ENCODE results near the gene DTNB.

Gene DTNB

GRCh38 chr2:25347205-25347815 lies 326.1 kb downstream of the DTNB start:
- peaks cover 7 to 14% of the 10 kb centered on the region in 2 experiments for H3K4me1 ChIP-seq (ENCODE audit: control insufficient read depth in 1 of 2, insufficient read depth in 1 of 2, low read depth in 1 of 2, low read length in 1 of 2)
- H3K36me3 ChIP-seq, result no peaks in the 10 kb centered on the region
- H3K27ac ChIP-seq, result no peak overlapping the region
- H3K9me3 ChIP-seq, result no peaks in the 10 kb centered on the region
- no peak overlapping the region for H3K4me3 ChIP-seq (ENCODE audit: low read depth in 1 of 2, low read length in 1 of 2)
- H3K27me3 ChIP-seq, result peaks cover 33% of the 10 kb centered on the region
- no peak for TF ChIP-seq CTCF (IDR thresholded peaks at IDR 0.05)

- no peak for TF ChIP-seq CTCF (IDR thresholded peaks at IDR 0.05)
- H3K36me3 ChIP-seq, result no peaks in the 10 kb centered on the region
- peaks cover 8 to 20% of the 10 kb centered on the region in 2 experiments for H3K4me1 ChIP-seq (ENCODE audit: control insufficient read depth in 1 of 2, insufficient read depth in 1 of 2, low read depth in 1 of 2, low read length in 1 of 2)
- H3K4me3 ChIP-seq (ENCODE audit: low read depth in 1 of 2, low read length in 1 of 2), result no peak overlapping the region
- H3K27ac ChIP-seq, result no peak overlapping the region
- H3K9me3 ChIP-seq, result no peaks in the 10 kb centered on the region
- peaks cover 36% of the 10 kb centered on the region for H3K27me3 ChIP-seq
Measured at GRCh38 chr2:25343187-25343825, 330.1 kb downstream of the DTNB start.

- Histone ChIP-seq H3K4me1 (ENCODE audit: control insufficient read depth in 1 of 2, insufficient read depth in 1 of 2, low read depth in 1 of 2, low read length in 1 of 2) (peaks cover 8 to 20% of the 10 kb centered on the region in 2 experiments), H3K9me3 (no peaks in the 10 kb centered on the region), H3K27me3 (peaks cover 36% of the 10 kb centered on the region), H3K4me3 (ENCODE audit: low read depth in 1 of 2, low read length in 1 of 2) (peak overlapping the region; percentile 70 to 71), H3K27ac (peak overlapping the region; percentile 60), H3K36me3 (no peaks in the 10 kb centered on the region)
- peak; percentile 94 for TF ChIP-seq CTCF (IDR thresholded peaks at IDR 0.05)
Measured at GRCh38 chr2:25342372-25343186, 330.8 kb downstream of the DTNB start.

- H3K4me1 ChIP-seq (ENCODE audit: control insufficient read depth in 1 of 2, insufficient read depth in 1 of 2, low read depth in 1 of 2, low read length in 1 of 2), result peaks cover 8 to 20% of the 10 kb centered on the region in 2 experiments
- no peaks in the 10 kb centered on the region for H3K9me3 ChIP-seq
- H3K4me3 ChIP-seq (ENCODE audit: low read depth in 1 of 2, low read length in 1 of 2), result peak within 1 kb of the TSS; percentile 70 to 71
- H3K27ac ChIP-seq, result peak within 1 kb of the TSS; percentile 67
- H3K27me3 ChIP-seq, result peaks cover 36% of the 10 kb centered on the region
- H3K36me3 ChIP-seq, result no peaks in the 10 kb centered on the region
- no peak for TF ChIP-seq CTCF (IDR thresholded peaks at IDR 0.05)
Measured at GRCh38 chr2:25341753-25342371, 331.5 kb downstream of the DTNB start, which contains the start of gene DNMT3A. Gene DNMT3A, minus strand, starts transcription at chr2:25341925. Its CDS starts 27,941 bp downstream, at chr2:25313984.

- peaks cover 36% of the 10 kb centered on the region for H3K27me3 ChIP-seq
- H3K9me3 ChIP-seq, result no peaks in the 10 kb centered on the region
- peaks cover 8 to 20% of the 10 kb centered on the region in 2 experiments for H3K4me1 ChIP-seq (ENCODE audit: control insufficient read depth in 1 of 2, insufficient read depth in 1 of 2, low read depth in 1 of 2, low read length in 1 of 2)
- TF ChIP-seq CTCF (IDR thresholded peaks at IDR 0.05), result no peak
- no peaks in the 10 kb centered on the region for H3K36me3 ChIP-seq
- H3K27ac ChIP-seq, result peak overlapping the region; percentile 67
- H3K4me3 ChIP-seq (ENCODE audit: low read depth in 1 of 2, low read length in 1 of 2), result peak overlapping the region; percentile 58 to 67
Measured at GRCh38 chr2:25341011-25341727, 332.2 kb downstream of the DTNB start.

Measured in neutrophil (primary cell).